A549 (cell line): ENCODE data around the gene ZNF669. TPM values are rescaled to one million over a fixed set of nuclear protein-coding genes. Genes with fewer than 3 reads are reported as not detected.

Experiments
- ATAC-seq, 2 experiments: fragments of 200-7000 bp in 1 of 2; fragments of >200 bp in 1 of 2; cut with Nextera tagmentation in 1 of 2; cut with Tn5 transposase in 1 of 2; 3 replicates each; pipeline versions ENCODE4 v1.8.0 to v1.9.1; 2018 to 2020; ENCODE audit warnings: mild to moderate bottlenecking in 1 of 2, moderate library complexity in 1 of 2
- CTCF ChIA-PET: fragments of 300-600 bp; sonication (Branson Sonifier 250); formaldehyde crosslinking; extraction: SDS; loops from one replicate; lab custom pipeline; 2021; ENCODE audit warnings: antibody characterized with exemption, inconsistent platforms; lab: Yijun Ruan, JAX
- POLR2A ChIA-PET: fragments of 350-600 bp; formaldehyde crosslinking; extraction: SDS; loops from one replicate; lab custom pipeline; 2021; ENCODE audit warnings: antibody characterized with exemption, inconsistent platforms; lab: Yijun Ruan, JAX
- DNase-seq, 2 experiments: peaks; one replicate each; pipeline versions ENCODE4 v3.0.0 to v3.0.0-alpha.2; 2011 to 2016; ENCODE audit warnings: low read depth in 1 of 2, low spot score in 1 of 2
- FAIRE-seq: peaks from 2 replicates; lab custom pipeline; 2011; peaks lifted over from hg19 to GRCh38; lab: Jason Lieb, UNC
- H3K27ac ChIP-seq, 2 experiments: fragments of >200 bp; sonication (Bioruptor Twin); formaldehyde crosslinking; 3 replicates each; pipeline ENCODE4 v1.5.1; 2016 to 2017
- H3K4me1 ChIP-seq: fragments of >200 bp; sonication (Bioruptor Twin); formaldehyde crosslinking; 3 replicates; pipeline ENCODE4 v1.6.1; 2016
- H3K4me2 ChIP-seq: fragments of >200 bp; sonication (Bioruptor Twin); formaldehyde crosslinking; 3 replicates; pipeline ENCODE4 v1.6.1; 2016
- H3K4me3 ChIP-seq: fragments of >200 bp; sonication (Bioruptor Twin); formaldehyde crosslinking; 3 replicates; pipeline ENCODE4 v1.5.1; 2016
- H3K9me3 ChIP-seq: fragments of >200 bp; sonication (Bioruptor Twin); formaldehyde crosslinking; 3 replicates; pipeline ENCODE4 v1.6.1; 2016
- BHLHE40 ChIP-seq: IDR thresholded peaks from 2 replicates; pipeline ENCODE4 v1.6.1; 2012; ENCODE audit warnings: low read depth, low read length, inconsistent platforms
- CBX8 ChIP-seq: fragments of 200-600 bp; sonication (generic); IDR thresholded peaks from 2 replicates; pipeline ENCODE4 v1.6.1; 2016
- CEBPB ChIP-seq, 2 experiments: fragments of >200 bp in 1 of 2; sonication (Bioruptor Twin) in 1 of 2; formaldehyde crosslinking in 1 of 2; IDR thresholded peaks; 2 replicates each; pipeline ENCODE4 v1.6.1; 2012 to 2016
- CHD2 ChIP-seq: fragments of 150-350 bp; IDR thresholded peaks from 2 replicates; pipeline ENCODE4 v1.6.1; 2014; ENCODE audit warnings: low read length; ENCODE audit not compliant: partially characterized antibody
- CHD4 ChIP-seq: fragments of 200-600 bp; sonication (generic); IDR thresholded peaks from 2 replicates; pipeline ENCODE4 v1.6.1; 2016; ENCODE audit warnings: antibody characterized with exemption, mild to moderate bottlenecking, borderline replicate concordance
- E2F6 ChIP-seq: IDR thresholded peaks from 2 replicates; pipeline ENCODE4 v1.6.1; 2012; ENCODE audit warnings: low read depth, borderline replicate concordance
- EHF ChIP-seq: fragments of 250-450 bp; sonication (Bioruptor Pico); IDR thresholded peaks from 2 replicates; pipeline ENCODE4 v1.5.0; 2020; ENCODE audit warnings: mild to moderate bottlenecking
- ESRRA ChIP-seq: fragments of 150-350 bp; IDR thresholded peaks from 2 replicates; pipeline ENCODE4 v1.6.1; 2014; ENCODE audit warnings: mild to moderate bottlenecking, low read length, borderline replicate concordance
- FOXS1 ChIP-seq: fragments of 250-450 bp; sonication (Bioruptor Pico); IDR thresholded peaks from 2 replicates; pipeline ENCODE4 v1.5.0; 2020; ENCODE audit warnings: mild to moderate bottlenecking, moderate library complexity
- GATA3 ChIP-seq: IDR thresholded peaks from 2 replicates; pipeline ENCODE4 v1.6.1; 2012; ENCODE audit warnings: borderline replicate concordance
- HDAC2 ChIP-seq: fragments of 200-600 bp; sonication (generic); IDR thresholded peaks from 2 replicates; pipeline ENCODE4 v1.6.1; 2016
- HES2 ChIP-seq: fragments of >200 bp; sonication (Bioruptor Twin); formaldehyde crosslinking; IDR thresholded peaks from 2 replicates; pipeline ENCODE4 v1.6.1; 2016
- HOXA7 ChIP-seq: fragments of 250-450 bp; sonication (Bioruptor Pico); IDR thresholded peaks from 2 replicates; pipeline ENCODE4 v1.5.0; 2020; ENCODE audit warnings: mild to moderate bottlenecking, moderate library complexity
- HOXB13 ChIP-seq: fragments of 250-450 bp; sonication (Bioruptor Pico); IDR thresholded peaks from 2 replicates; pipeline ENCODE4 v1.5.0; 2020; ENCODE audit warnings: low read depth, mild to moderate bottlenecking, moderate library complexity
- HOXB5 ChIP-seq: fragments of 250-450 bp; sonication (Bioruptor Pico); IDR thresholded peaks from 2 replicates; pipeline ENCODE4 v1.5.0; 2020; ENCODE audit warnings: mild to moderate bottlenecking, moderate library complexity
- JUN ChIP-seq, 2 experiments: fragments of >200 bp; sonication (Bioruptor Twin); formaldehyde crosslinking; IDR thresholded peaks; 2 replicates in 1 of 2; 3 replicates in 1 of 2; pipeline ENCODE4 v1.6.1; 2016 to 2017
- KDM1A ChIP-seq: fragments of 200-600 bp; sonication (generic); IDR thresholded peaks from 2 replicates; pipeline ENCODE4 v1.6.1; 2016; ENCODE audit warnings: low read depth, mild to moderate bottlenecking
- KDM5A ChIP-seq: fragments of 200-600 bp; sonication (generic); IDR thresholded peaks from 2 replicates; pipeline ENCODE4 v1.6.1; 2016; ENCODE audit warnings: antibody characterized with exemption, mild to moderate bottlenecking
- MAFK ChIP-seq: fragments of 450-650 bp; IDR thresholded peaks from 2 replicates; pipeline ENCODE4 v1.6.1; 2014; ENCODE audit not compliant: partially characterized antibody
- MAX ChIP-seq: IDR thresholded peaks from 2 replicates; pipeline ENCODE4 v1.6.1; 2012
- MAZ ChIP-seq: fragments of 150-350 bp; IDR thresholded peaks from 2 replicates; pipeline ENCODE4 v1.6.1; 2014; ENCODE audit warnings: antibody characterized with exemption, low read depth, low read length, borderline replicate concordance
- MYC ChIP-seq: IDR thresholded peaks from 2 replicates; pipeline ENCODE4 v1.6.1; 2012; ENCODE audit warnings: mild to moderate bottlenecking, inconsistent platforms, low read length, improper control_type of control experiment, borderline replicate concordance
- NPAS2 ChIP-seq: fragments of 250-450 bp; sonication (Bioruptor Pico); IDR thresholded peaks from 2 replicates; pipeline ENCODE4 v1.8.0; 2022; ENCODE audit warnings: mild to moderate bottlenecking, moderate library complexity, borderline replicate concordance
- NR3C1 ChIP-seq: fragments of >200 bp; sonication (Bioruptor Twin); formaldehyde crosslinking; IDR thresholded peaks from 3 replicates; pipeline ENCODE4 v1.6.1; 2017
- PHF8 ChIP-seq: fragments of 200-600 bp; sonication (generic); IDR thresholded peaks from 2 replicates; pipeline ENCODE4 v1.6.1; 2016; ENCODE audit warnings: low read depth, mild to moderate bottlenecking, antibody characterized with exemption, moderate library complexity, borderline replicate concordance
- RARB ChIP-seq: fragments of 250-450 bp; sonication (Bioruptor Pico); IDR thresholded peaks from 2 replicates; pipeline ENCODE4 v1.8.0; 2021; ENCODE audit warnings: mild to moderate bottlenecking, moderate library complexity
- RFX5 ChIP-seq: fragments of 450-650 bp; IDR thresholded peaks from 2 replicates; pipeline ENCODE4 v1.7.1; 2014; ENCODE audit warnings: antibody characterized with exemption, mild to moderate bottlenecking, moderate library complexity
- SREBF2 ChIP-seq: fragments of 450-650 bp; IDR thresholded peaks from 2 replicates; pipeline ENCODE4 v1.6.1; 2014; ENCODE audit warnings: mild to moderate bottlenecking, moderate library complexity
- TFCP2L1 ChIP-seq: fragments of 250-450 bp; sonication (Bioruptor Pico); IDR thresholded peaks from 2 replicates; pipeline ENCODE4 v1.5.0; 2021; ENCODE audit warnings: mild to moderate bottlenecking
- TP53 ChIP-seq: fragments of 250-450 bp; sonication (Bioruptor Pico); IDR thresholded peaks from 2 replicates; pipeline ENCODE4 v1.5.0; 2021; ENCODE audit warnings: mild to moderate bottlenecking, moderate library complexity
- ZFP36 ChIP-seq: fragments of 450-650 bp; IDR thresholded peaks from 2 replicates; pipeline ENCODE4 v1.6.1; 2014; ENCODE audit warnings: borderline replicate concordance; ENCODE audit not compliant: partially characterized antibody
- ZNF302 ChIP-seq: fragments of 250-450 bp; sonication (Bioruptor Pico); IDR thresholded peaks from 2 replicates; pipeline ENCODE4 v1.9.0; 2021; ENCODE audit warnings: inconsistent platforms, mild to moderate bottlenecking, moderate library complexity
- ZSCAN20 ChIP-seq: fragments of 250-450 bp; sonication (Bioruptor Pico); IDR thresholded peaks from 2 replicates; pipeline ENCODE4 v1.8.0; 2022; ENCODE audit warnings: mild to moderate bottlenecking, moderate library complexity
- whole genome bisulfite sequencing: methylation state at CpG from one replicate; pipeline ENCODE4 v1.1.6; 2017; ENCODE audit errors: missing lambda C conversion rate; 5-methylcytosine and 5-hydroxymethylcytosine counted together
- polyA minus RNA-seq: library from RNA; depleted of rRNA, polyadenylated mRNA; stranded (reverse); fragments of >200 nt; gene quantifications from 2 replicates; pipeline ENCODE4 v1.2.3, GENCODE V29; 2011; rRNA and poly(A)+ RNA removed
- polyA plus RNA-seq, 4 experiments: library from polyadenylated mRNA; depleted of rRNA in 3 of 4; stranded (reverse); fragments of >200 nt; fragmentation: RNase III in 1 of 4; extraction: RNeasy Plus Mini Kit Qiagen cat#74134 plus additional on column Dnase treatment in 1 of 4; gene quantifications; 2 replicates in 3 of 4; 3 replicates in 1 of 4; pipeline ENCODE4 v1.2.3, GENCODE V29; 2011 to 2017
- TF ChIP-seq, protein P1 (sequence below): IDR thresholded peaks from 2 replicates; pipeline ENCODE4 v1.6.1; 2012
- TF ChIP-seq, protein P2 (sequence below): fragments of >200 bp; sonication (Bioruptor Twin); formaldehyde crosslinking; IDR thresholded peaks from 3 replicates; pipeline ENCODE4 v1.5.1; 2016
- TF ChIP-seq, protein P3 (sequence below): fragments of >200 bp; sonication (Bioruptor Twin); formaldehyde crosslinking; IDR thresholded peaks from 3 replicates; pipeline ENCODE4 v1.6.1; 2016
- TF ChIP-seq, protein P4 (sequence below): fragments of 450-650 bp; IDR thresholded peaks from 2 replicates; pipeline ENCODE4 v1.6.1; 2014; ENCODE audit warnings: antibody characterized with exemption

ZNF669 gene
- 5.3 and 5.4 TPM in 2 replicates for polyA plus RNA-seq (2011; rRNA removed)
- polyA plus RNA-seq (2012; cell fraction: cytosol; rRNA removed): 1.6 and 1.7 TPM in 2 replicates
- 2.2 and 2.3 TPM in 2 replicates for polyA plus RNA-seq (2012; cell fraction: nucleus; rRNA removed)
- polyA plus RNA-seq (2017; fragmentation: RNase III; extraction: RNeasy Plus Mini Kit Qiagen cat#74134 plus additional on column Dnase treatment): 3.6 to 3.7 TPM (median 3.6 TPM) in 3 replicates
- 3.4 and 4.3 TPM in 2 replicates for polyA minus RNA-seq

GRCh38 chr1:247103859-247104591 lies at the start of gene ZNF669:
ZNF669 (minus strand) TSS chr1:247104356; CDS start chr1:247104199, 157 bp downstream.
- ATAC-seq: peak; percentile 99 to 100
- FAIRE-seq: no peak
- WGBS: 3% methylated on average over 27 of the region's 58 CpGs
- Histone ChIP-seq H3K27ac (peak within 1 kb of the TSS; percentile 75 to 90), H3K9me3 (peaks cover 84% of the 10 kb centered on the region), H3K4me1 (no peaks in the 10 kb centered on the region), H3K4me3 (peak within 1 kb of the TSS; percentile 67), H3K4me2 (peak within 1 kb of the TSS; percentile 77)
- POLR2A ChIA-PET: no interaction called here
- peak; percentile 84 to 95 for DNase-seq
- CTCF ChIA-PET: interaction anchor here (0.6 kb wide), 1 partner anchor 24 kb away, joined by 3 read pairs; no protein-coding TSS in a partner anchor
- TF ChIP-seq ZNF302 (CRISPR knock-in tag) (no peak), CBX8 (no peak), HOXB5 (CRISPR knock-in tag) (no peak), PHF8 (peak; percentile 91), NPAS2 (CRISPR knock-in tag) (no peak), ZFP36 (no peak), HDAC2 (no peak), GATA3 (peak; percentile 64), MAX (peak; percentile 47), CHD4 (no peak), HOXB13 (CRISPR knock-in tag) (no peak), RARB (CRISPR knock-in tag) (no peak), SREBF2 (no peak), TFCP2L1 (CRISPR knock-in tag) (no peak), EHF (CRISPR knock-in tag) (no peak), JUN (IDR thresholded peaks at IDR 0.05) (peak in 1 of 2 experiments; percentile 65; a peak in 2 of 5 replicates), BHLHE40 (peak; percentile 95), NR3C1 (no peak), KDM5A (no peak), KDM1A (no peak), TP53 (CRISPR knock-in tag) (no peak), HOXA7 (no peak), CHD2 (no peak), CEBPB (IDR thresholded peaks at IDR 0.05) (no peak), ZSCAN20 (CRISPR knock-in tag) (no peak), HES2 (no peak), FOXS1 (CRISPR knock-in tag) (no peak), RFX5 (no peak), MAZ (no peak), MAFK (no peak), MYC (no peak), ESRRA (no peak), E2F6 (peak; percentile 41; the same call in 1 of the 2 replicates)
- TF ChIP-seq, protein P1, sequence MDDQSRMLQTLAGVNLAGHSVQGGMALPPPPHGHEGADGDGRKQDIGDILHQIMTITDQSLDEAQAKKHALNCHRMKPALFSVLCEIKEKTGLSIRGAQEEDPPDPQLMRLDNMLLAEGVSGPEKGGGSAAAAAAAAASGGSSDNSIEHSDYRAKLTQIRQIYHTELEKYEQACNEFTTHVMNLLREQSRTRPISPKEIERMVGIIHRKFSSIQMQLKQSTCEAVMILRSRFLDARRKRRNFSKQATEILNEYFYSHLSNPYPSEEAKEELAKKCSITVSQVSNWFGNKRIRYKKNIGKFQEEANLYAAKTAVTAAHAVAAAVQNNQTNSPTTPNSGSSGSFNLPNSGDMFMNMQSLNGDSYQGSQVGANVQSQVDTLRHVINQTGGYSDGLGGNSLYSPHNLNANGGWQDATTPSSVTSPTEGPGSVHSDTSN: peak; percentile 77
- TF ChIP-seq, protein P2, sequence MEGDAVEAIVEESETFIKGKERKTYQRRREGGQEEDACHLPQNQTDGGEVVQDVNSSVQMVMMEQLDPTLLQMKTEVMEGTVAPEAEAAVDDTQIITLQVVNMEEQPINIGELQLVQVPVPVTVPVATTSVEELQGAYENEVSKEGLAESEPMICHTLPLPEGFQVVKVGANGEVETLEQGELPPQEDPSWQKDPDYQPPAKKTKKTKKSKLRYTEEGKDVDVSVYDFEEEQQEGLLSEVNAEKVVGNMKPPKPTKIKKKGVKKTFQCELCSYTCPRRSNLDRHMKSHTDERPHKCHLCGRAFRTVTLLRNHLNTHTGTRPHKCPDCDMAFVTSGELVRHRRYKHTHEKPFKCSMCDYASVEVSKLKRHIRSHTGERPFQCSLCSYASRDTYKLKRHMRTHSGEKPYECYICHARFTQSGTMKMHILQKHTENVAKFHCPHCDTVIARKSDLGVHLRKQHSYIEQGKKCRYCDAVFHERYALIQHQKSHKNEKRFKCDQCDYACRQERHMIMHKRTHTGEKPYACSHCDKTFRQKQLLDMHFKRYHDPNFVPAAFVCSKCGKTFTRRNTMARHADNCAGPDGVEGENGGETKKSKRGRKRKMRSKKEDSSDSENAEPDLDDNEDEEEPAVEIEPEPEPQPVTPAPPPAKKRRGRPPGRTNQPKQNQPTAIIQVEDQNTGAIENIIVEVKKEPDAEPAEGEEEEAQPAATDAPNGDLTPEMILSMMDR: no peak
- TF ChIP-seq, protein P3, sequence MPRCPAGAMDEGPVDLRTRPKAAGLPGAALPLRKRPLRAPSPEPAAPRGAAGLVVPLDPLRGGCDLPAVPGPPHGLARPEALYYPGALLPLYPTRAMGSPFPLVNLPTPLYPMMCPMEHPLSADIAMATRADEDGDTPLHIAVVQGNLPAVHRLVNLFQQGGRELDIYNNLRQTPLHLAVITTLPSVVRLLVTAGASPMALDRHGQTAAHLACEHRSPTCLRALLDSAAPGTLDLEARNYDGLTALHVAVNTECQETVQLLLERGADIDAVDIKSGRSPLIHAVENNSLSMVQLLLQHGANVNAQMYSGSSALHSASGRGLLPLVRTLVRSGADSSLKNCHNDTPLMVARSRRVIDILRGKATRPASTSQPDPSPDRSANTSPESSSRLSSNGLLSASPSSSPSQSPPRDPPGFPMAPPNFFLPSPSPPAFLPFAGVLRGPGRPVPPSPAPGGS: 0 out of 3 replicates have a peak, but pooled peaks have one; percentile 51
- TF ChIP-seq, protein P4, sequence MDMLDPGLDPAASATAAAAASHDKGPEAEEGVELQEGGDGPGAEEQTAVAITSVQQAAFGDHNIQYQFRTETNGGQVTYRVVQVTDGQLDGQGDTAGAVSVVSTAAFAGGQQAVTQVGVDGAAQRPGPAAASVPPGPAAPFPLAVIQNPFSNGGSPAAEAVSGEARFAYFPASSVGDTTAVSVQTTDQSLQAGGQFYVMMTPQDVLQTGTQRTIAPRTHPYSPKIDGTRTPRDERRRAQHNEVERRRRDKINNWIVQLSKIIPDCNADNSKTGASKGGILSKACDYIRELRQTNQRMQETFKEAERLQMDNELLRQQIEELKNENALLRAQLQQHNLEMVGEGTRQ: peak; percentile 53
